ENCODE data around the gene ENTR1. TPM values are rescaled to one million over a fixed set of nuclear protein-coding genes. Genes with fewer than 3 reads are reported as not detected.

ENTR1 gene
- total RNA-seq, 6 experiments from 2014 or later, result 40.8 to 55.1 (median 43.7) TPM

DNA sequence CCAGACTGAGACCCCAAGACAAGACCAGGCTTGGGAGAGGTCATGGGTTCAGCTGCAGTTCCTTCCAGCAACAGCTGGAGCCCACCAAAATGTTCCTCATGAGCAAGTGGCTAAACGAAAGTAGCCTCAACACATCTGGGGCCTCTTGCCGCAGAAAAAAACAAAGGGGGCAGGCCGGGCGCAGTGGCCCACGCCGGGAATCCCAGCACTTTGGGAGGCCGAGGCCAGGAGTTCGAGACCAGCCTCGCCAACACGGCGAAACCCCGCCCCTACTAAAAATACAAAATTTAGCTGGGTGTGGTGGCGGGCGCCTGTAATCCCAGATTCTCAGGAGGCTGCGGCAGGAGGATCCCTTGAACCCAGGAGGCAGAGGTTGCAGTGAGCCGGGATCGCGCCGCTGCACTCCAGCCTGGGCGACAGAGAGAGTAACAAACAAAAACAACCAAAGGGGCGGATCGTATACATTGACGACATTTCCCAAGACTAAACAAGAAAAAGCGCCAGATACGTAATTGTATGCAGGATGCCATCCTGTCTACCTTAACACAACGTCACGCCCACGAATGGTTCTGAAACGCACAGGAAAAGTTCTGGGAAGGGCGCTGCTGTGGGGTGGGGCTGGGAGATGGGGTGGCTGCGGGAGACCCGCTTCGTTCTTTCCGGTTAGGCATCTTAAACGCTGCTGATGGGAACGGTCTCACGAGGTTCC, 27.6 kb upstream of the ENTR1 start:
- H3K9me3 Mint-ChIP-seq, result no peaks in the 10 kb centered on the region
- peaks cover 17% of the 10 kb centered on the region for H3K36me3 Mint-ChIP-seq (ENCODE audit: low read depth)
- H3K4me3 Mint-ChIP-seq, result peak overlapping the region; percentile 93
- peaks cover 26% of the 10 kb centered on the region for H3K4me1 Mint-ChIP-seq (ENCODE audit: low read depth)
- H3K27ac Mint-ChIP-seq, result peak overlapping the region; percentile 71
- H3K27me3 Mint-ChIP-seq (ENCODE audit: insufficient read depth), result peaks cover 9% of the 10 kb centered on the region; the same call in 1 of the 2 replicates
- TF ChIP-seq, protein P1, sequence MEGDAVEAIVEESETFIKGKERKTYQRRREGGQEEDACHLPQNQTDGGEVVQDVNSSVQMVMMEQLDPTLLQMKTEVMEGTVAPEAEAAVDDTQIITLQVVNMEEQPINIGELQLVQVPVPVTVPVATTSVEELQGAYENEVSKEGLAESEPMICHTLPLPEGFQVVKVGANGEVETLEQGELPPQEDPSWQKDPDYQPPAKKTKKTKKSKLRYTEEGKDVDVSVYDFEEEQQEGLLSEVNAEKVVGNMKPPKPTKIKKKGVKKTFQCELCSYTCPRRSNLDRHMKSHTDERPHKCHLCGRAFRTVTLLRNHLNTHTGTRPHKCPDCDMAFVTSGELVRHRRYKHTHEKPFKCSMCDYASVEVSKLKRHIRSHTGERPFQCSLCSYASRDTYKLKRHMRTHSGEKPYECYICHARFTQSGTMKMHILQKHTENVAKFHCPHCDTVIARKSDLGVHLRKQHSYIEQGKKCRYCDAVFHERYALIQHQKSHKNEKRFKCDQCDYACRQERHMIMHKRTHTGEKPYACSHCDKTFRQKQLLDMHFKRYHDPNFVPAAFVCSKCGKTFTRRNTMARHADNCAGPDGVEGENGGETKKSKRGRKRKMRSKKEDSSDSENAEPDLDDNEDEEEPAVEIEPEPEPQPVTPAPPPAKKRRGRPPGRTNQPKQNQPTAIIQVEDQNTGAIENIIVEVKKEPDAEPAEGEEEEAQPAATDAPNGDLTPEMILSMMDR (IDR thresholded peaks at IDR 0.05), result no peak
- DNase-seq, result no peak

DNA sequence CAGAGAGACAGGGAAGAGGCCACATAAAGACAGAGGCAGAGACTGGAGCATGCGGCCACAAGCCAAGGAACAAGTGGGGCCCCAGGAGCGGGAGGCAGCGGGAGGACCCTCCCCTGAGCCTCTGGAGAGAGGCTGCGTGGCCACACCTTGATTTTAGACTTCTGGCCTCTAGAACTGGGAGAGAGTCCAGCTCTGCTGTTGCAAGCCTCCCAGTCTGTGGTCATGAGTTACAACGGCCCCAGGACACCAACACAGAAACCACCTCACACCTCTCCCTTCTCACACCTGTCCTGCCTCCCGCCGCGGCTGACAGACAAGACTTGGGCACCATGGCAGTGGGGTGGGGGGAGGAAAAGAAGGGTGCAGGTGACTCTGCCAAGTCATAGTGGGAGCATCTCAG, 27.0 kb upstream of the ENTR1 start:
- TF ChIP-seq, protein P1 (IDR thresholded peaks at IDR 0.05), result no peak
- Mint-ChIP-seq H3K4me1 (ENCODE audit: low read depth) (peaks cover 26% of the 10 kb centered on the region), H3K27ac (peak overlapping the region; percentile 51), H3K27me3 (ENCODE audit: insufficient read depth) (peaks cover 9% of the 10 kb centered on the region; the same call in 1 of the 2 replicates), H3K4me3 (peak overlapping the region; percentile 93), H3K36me3 (ENCODE audit: low read depth) (peaks cover 17% of the 10 kb centered on the region), H3K9me3 (no peaks in the 10 kb centered on the region)
- DNase-seq, result no peak

DNA sequence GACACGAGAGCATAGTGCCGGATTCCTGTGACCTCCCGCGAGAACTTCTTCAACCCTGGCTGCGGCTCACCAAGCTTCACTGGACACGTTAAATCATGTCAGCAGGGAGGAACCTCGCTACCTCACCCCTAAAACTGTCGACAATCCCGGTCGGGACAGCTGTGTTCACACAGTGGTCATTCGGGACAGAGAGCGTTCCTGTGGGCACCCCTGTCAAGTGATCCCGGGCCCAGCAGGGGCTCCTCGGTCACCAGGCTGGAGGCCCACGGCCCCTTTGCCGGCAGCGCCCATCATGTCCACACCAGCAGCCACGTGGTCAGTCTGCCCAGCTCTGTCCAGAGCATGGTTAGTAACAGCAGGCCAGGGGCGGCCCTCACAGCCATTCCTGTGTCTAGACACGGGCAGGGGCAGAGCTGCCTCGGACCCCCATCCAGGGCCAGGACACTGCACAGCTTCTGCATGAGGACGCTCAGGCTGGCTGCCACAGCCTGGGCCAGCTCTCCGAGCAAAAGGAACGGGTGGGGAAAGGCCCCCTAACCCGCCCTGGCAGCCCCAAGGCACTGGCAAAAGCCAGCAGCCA, 25.7 kb upstream of the ENTR1 start:
- Mint-ChIP-seq H3K27me3 (ENCODE audit: insufficient read depth) (peaks cover 9% of the 10 kb centered on the region; the same call in 1 of the 2 replicates), H3K36me3 (ENCODE audit: low read depth) (peaks cover 14% of the 10 kb centered on the region), H3K9me3 (no peaks in the 10 kb centered on the region), H3K4me1 (ENCODE audit: low read depth) (peaks cover 22% of the 10 kb centered on the region), H3K27ac (no peak overlapping the region; the same call in 1 of the 2 replicates), H3K4me3 (peak overlapping the region; percentile 93)
- TF ChIP-seq, protein P1 (IDR thresholded peaks at IDR 0.05), result no peak
- no peak for DNase-seq

DNA sequence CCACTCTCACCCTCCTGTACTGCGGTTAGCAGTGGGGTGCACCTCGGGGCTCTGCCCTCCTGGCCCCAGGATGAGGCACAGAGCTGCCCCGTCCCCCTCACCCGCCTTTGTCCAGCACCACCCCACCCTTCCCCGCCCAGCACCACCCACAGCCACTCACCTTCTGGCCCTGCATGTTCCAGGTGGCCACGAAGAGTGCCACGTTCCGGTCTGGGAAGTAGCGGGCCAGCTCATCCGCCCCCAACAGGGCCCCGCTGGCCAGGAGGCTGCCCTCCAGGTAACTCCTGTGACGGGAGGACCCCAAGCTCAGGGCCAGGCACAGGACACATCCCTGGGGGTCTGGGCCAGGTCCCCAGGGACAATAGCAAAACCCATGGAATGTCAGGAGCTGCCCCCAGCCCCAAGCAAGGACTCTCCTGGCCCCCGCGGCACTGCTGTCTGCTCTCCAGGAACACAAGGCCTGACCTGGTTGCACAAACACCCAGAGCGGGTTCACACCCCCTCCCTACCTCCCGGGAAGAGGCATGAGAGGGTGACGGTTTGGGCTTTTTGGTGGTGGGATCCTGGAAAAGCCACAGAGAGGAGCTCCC, 24.3 kb upstream of the ENTR1 start:
- no peaks in the 10 kb centered on the region for H3K9me3 Mint-ChIP-seq

DNA sequence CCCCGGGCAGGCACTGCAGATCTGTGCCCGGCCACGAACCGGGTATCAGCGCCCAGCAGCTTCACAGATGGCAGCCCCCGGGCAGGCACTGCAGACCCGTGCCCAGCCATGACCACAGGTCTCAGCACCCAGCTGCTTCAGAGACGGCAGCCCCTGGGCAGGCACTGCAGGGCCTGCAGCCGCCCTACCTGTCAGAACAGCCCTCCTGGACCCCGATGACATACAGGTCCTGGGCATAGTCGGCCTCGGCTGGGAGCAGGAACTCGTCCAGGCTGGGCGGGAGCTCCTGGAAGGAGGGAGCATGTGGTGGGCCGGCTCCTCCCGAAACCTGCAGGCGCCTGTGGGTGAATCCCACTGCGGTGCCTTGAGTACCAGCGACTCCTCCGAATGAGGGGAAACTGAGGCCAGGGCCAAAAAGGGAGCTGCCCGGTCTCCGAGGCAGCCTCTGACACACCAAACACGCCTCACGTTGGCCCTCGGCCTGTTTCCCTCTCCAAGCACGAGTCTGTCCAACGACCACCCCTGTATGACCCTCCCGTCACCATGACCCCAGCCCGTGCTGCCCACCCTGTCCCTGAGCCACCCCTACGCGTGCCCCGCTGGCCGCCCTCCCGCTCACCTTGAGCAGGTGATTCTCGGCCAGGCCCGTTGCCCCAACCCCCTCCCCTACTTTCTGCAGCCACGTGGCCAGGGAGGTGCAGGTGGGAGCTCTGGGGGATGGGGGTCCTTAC, 23.6 kb upstream of the ENTR1 start:
- TF ChIP-seq, protein P1 (IDR thresholded peaks at IDR 0.05), result no peak
- no peak overlapping the region for H3K4me3 Mint-ChIP-seq
- H3K27ac Mint-ChIP-seq, result no peak overlapping the region
- H3K27me3 Mint-ChIP-seq (ENCODE audit: insufficient read depth), result peaks cover 11% of the 10 kb centered on the region; the same call in 1 of the 2 replicates
- peaks cover 22% of the 10 kb centered on the region for H3K4me1 Mint-ChIP-seq (ENCODE audit: low read depth)
- no peak for DNase-seq
- H3K36me3 Mint-ChIP-seq (ENCODE audit: low read depth), result peaks cover 14% of the 10 kb centered on the region
- H3K9me3 Mint-ChIP-seq, result no peaks in the 10 kb centered on the region

More for the DNA sequence above, 24.3 kb upstream of the ENTR1 start:
- TF ChIP-seq, protein P1 (IDR thresholded peaks at IDR 0.05), result no peak
- Mint-ChIP-seq H3K4me1 (ENCODE audit: low read depth) (peaks cover 22% of the 10 kb centered on the region), H3K27me3 (ENCODE audit: insufficient read depth) (peaks cover 8% of the 10 kb centered on the region; the same call in 1 of the 2 replicates), H3K36me3 (ENCODE audit: low read depth) (peaks cover 14% of the 10 kb centered on the region), H3K4me3 (no peak overlapping the region), H3K27ac (no peak overlapping the region)
- no peak for DNase-seq

Data from HFFc6 (cell line).